ENCODE results near the gene VAMP5.
A peak's percentile ranks its signal among the peaks of the same experiment; 100 is the strongest.
"Not testable (repeated sequence)": the region's sequence is repeated elsewhere in the genome, so short reads cannot be mapped to it uniquely, and the experiment has no call there.

The VAMP5 gene

DNA sequence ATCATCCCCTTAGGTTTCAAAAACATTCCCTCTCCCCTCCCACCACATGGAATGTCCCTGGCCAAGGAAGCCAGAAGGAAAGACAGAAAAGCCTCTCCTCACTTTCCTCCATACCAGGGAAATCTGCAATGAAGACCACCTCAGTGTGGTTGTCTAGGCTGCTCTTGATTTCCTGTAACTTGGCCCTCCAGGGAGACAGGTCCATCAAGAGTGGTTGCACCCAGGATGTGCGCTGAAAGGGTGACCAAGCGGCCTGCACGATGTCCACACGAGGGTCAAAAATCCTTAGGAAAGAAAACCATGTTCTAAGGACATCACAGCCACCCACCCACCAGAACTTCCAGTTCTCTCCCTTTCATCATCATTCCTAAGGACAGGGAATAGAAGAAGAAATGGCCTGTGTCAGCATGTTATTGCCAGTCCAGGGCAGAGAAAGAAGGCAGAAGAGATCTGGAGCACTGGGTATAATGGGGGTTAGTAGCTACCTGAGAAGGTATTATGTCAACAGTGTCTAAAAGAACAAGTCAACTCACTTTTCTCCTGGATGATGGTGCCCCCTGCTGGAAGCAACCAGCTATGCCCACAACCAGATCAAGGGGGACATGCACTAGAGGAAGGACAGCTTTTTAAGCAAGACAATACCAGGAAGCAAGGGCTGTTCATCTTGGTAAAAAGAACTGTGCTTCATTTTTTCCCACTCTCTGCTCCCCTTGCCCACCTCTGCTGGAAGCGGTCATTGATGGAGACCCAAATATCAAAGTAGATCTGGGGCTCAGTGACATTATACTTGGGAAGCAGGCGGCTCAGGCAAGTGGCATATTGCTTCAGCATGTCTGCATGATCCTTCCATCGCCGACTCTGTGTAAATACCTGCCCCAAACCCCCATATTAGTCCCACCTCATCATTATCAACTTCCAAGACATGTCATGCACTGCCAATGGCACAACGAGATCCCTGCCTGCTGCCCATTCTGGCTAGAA is 32.2 kb upstream of the VAMP5 start:
- peak; percentile 81 for DNase-seq

DNA sequence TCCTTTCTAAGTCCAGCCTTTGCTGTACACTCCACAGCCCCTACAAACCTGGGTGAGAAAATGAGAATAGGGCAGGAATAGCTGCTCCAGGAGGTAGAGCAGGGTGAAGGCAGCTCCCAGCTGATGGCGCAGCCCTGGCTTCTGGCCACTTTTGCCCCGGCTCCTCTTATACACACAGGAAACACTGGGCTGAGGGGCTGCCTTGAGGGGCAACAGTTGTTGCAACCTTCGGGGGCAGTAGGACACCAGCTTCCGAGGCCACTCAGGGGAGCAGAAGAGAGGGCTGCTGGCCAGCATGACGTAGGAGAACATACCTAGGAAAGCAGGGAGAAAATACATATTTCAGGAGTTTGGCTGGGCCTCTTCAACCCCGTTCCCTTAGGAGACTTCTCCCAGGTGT is 31.0 kb upstream of the VAMP5 start:
- DNase-seq: no peak

DNA sequence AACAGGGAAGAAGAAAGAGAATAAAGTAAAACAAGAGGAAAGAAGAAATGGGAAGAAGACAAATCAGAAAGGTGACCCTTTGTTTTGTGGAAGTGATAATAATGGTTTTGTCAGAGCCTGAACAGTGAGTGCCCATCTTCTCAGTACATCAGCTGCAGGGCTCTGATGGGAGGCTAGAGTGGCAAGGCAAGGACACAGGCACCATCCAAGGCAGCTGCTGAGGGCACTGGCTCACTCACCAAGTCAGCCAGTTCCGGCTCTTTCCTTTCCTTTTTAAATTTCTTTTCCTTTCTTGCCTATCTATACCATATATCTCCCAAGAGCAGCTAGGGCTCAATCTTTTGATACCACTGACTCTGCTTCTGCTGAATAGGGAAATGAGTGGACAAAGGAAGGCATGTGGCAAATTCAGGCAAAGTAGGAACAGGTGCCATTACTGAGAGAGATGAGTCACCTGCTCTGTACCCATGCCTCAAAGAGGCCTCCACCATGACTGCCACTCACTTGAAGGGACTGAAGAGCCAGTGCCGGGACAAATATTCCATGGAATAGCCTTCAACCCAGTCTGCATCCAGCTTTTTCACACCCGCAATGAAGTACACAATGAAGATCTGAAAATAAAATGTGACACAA is 29.1 kb upstream of the VAMP5 start:
- DNase-seq: no peak

DNA sequence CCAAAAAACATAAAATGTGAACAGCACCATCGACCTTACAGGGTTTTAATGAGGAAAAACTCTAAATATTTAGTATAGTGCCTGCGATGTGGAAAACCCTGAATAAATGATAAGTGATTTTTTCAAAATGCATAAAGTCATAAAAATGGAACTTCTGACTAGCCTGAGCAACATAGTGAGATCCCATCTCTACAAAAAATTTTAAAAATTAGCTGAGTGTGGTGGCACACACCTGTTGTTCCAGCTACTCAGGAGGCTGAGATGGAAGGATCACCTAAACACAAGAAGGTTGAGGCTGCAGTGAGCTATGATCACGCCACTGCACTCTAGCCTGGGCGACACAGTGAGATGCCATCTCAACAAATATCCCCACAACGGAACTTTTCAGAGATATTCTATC is 27.1 kb upstream of the VAMP5 start:
- DNase-seq: no peak

DNA sequence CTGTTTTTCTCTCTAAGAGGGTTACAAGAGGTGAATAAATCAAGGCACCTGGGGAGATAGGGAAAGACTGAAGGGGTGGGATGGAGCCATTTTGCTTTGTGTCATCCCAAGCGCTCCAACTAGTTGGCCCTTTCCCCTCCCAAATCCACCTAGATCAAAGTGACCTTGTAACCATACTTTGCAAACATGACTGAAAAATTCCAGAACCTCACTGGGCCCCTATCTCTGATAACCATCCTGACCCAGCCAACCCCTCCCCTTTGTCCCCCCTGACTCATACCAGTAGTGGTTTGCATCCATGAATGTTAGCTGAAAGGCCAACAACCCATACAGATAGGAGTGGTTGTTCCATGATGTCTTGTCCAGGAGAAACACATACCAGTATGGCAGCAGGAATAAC is 26.1 kb upstream of the VAMP5 start:
- DNase-seq: no peak

DNA sequence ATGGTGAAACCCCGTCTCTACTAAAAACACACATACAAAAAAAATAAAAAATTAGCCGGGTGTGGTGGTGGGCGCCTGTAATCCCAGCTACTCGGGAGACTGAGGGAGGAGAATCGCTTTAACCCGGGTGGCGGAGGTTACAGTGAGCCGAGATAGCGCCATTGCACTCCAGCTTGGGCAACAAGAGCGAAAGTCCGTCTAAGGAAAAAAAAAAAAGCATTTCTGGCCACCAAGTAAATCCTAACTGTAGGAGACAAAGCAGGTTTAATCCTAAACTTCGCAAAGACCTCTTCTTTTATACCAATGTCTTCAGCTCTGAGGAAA is 23.9 kb upstream of the VAMP5 start:
- not testable (repeated sequence) for DNase-seq

DNA sequence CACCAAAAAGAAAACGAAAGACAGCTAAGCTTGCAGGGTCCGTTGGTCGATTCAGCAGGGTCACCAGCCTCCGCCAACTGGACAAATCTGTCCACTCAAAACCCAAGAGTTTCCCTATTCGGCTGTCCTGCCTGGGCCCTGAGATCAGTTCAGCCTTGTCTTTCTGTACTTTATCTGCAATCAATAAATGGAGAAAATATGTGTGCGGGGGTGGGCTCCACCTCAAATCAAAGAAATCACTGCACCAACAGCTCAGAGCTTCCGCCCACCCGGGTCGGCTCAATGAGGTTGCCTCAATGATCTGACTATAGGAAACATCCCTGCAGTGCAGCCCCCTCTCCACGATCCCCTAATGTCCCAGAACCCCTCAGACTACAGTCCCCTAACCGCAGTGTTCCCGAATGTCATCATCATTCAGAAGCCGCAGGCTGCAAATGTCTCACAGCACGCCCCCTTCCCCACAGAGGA is 23.4 kb upstream of the VAMP5 start:
- DNase-seq: no peak

DNA sequence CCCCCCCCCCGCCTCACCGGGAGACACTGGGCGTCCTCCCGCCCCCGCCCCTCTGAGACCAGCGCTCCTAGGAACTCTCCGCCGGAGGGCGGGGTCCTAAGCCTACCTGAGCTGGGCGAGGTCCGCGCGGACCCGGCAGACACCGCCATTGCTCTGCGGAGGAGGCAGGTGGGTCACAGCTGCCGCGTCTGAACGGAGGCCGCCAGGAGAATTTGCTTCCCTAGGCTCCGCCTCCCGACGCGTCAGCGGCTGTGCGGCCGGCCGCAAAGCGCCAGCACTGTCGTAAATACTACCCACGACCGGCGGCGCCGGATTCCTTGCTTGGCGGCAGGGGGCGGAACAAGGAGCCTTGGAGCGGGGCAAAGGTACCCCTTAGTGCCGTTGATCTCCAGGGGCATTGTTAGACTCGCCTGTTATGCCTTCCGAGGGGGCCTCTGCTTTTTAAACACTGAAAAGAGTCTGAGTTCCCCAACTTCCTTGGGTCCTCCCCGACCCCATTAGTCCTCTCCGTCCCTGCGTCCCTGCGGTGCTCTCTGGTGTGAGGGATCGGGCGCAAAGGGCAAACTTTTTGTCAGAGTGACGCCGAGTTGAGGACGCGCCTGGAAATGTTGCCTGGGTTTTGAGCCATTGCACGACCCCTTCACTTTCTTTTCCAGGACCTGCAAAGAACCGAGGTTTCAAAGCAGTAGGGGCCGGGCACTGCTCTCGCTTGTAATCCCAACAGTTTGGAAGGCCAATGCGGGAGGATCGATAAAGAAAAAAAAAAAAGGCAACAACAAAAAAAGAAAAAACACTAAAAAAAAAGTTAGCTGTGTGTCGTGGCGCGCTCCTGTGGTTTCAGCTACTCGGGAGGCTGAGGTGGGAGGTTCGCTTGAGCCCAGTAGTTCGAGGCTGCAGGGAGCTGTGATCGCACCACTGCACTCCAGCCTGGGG is 22.7 kb upstream of the VAMP5 start, which contains the start of gene GGCX:
GGCX (minus strand) TSS at position 214 of the 933 bp plus-strand sequence; CDS start at position 149, 65 bp downstream.
- DNase-seq: peak; percentile 94

DNA sequence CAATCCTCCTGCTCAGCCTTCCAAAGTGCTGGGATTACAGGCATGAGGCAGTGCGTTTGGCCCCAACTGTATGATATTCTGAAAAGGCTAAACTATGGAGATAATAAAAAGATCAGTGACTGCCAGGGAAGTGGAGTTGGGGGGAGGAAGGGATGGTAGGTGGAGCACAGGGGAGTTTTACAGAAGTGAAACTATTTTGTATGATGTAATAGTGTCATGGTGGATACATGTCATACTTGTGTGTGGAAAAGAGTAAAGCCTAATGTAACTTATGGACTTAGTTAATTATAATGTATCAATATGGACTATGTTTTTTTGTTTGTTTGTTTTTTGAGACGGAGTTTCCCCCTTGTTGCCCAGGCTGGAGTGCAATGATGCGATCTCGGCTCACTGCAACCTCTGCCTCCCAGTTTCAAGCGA is 20.1 kb upstream of the VAMP5 start:
- no peak for DNase-seq

DNA sequence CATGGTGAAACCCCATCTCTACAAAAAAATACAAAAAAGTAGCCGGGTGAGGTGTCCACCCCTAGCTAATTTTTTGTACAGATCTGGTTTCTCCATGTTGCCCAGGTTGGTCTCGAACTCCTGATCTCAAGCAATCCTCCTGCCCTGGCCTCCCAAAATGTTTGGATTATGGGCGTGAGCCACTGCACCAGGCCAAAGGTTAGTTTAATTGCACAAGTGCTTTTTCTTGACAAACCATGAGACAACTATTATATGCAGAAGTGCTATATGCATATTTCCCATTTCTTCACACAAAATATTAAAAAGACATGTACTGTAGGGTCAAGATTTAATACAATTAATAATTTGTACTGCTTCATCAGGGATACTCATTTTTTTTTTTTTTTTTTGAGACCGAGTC is 18.0 kb upstream of the VAMP5 start:
- DNase-seq: no peak

DNA sequence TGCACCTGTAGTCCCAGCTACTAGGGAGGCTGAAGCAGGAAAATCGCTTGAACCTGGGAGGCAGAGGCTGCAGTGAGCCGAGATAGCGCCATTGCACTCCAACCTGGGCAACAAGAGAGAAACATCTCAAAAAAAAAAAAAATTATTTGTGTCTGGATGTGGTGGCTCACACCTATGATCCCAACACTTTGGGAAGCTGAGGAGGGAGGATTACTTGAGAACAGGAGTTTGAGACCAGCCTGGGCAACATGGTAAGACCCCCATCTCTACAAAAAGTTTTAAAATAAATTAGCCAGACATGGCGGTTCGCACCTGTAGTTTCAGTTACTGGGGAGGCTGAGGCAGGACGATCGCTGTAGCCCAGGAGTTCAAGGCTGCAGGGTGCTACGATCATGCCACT is 8.5 kb upstream of the VAMP5 start:
- no peak for DNase-seq

DNA sequence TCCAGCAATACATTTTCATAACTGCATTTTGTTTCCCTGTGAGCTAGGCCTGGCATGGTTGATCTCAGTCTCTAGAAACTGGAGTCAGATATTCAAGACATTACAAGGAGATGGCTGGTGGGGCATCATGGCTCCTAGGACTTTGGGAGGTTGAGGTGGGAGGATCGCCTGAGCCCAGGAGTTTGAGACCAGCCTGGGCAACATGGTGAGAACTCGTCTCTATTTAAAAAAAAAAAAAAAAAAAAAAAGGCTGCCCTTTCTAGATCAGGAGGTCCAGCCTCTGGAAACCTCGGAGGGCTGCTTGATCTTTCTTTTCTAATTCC is 7.2 kb upstream of the VAMP5 start:
- no peak for DNase-seq

DNA sequence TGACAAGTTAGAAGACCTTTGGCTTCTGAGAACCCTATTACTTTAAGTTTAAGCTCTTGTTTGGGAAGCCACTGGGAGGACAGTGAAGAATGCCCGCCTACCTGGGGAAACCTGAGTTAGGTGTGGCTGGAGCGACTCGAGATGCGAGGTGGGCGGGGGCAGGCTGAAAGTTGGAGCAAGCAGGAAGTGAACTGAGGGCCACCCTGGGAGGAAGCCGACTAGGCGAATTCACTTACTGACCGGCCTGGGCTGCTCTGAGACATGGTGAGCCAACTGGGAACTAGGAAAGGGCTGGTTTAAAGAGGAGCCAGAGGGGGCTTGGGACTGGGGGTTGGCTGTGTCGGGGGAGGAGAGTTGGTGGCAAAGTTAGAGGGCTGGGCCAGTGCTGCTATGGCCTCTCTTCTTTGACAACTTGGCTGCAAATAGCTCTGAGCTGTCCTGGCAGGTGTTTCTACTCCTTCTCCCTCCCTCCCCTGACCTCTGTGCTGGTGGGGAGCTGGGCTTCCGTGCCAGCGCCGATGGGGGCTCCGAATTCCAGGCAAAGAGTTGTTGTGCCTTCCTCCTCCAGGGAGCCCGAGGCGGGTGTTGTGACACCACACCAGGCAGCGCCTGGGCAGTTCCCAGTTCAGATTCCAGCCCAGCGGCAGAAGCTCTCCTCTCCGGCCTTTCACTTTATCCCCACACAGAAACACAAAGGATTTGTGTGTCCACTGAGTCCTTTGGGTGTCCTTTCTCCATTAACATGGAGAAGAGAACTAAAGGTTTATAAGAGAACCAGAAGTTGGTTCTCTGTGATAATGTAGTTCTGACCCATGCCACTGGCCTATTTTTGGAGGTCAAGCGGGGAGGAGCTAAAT is 6.6 kb upstream of the VAMP5 start, which contains the start of gene VAMP8:
VAMP8 (plus strand) TSS at position 201 of the 857 bp plus-strand sequence; CDS start at position 262, 61 bp downstream.
- peak; percentile 63 for DNase-seq

DNA sequence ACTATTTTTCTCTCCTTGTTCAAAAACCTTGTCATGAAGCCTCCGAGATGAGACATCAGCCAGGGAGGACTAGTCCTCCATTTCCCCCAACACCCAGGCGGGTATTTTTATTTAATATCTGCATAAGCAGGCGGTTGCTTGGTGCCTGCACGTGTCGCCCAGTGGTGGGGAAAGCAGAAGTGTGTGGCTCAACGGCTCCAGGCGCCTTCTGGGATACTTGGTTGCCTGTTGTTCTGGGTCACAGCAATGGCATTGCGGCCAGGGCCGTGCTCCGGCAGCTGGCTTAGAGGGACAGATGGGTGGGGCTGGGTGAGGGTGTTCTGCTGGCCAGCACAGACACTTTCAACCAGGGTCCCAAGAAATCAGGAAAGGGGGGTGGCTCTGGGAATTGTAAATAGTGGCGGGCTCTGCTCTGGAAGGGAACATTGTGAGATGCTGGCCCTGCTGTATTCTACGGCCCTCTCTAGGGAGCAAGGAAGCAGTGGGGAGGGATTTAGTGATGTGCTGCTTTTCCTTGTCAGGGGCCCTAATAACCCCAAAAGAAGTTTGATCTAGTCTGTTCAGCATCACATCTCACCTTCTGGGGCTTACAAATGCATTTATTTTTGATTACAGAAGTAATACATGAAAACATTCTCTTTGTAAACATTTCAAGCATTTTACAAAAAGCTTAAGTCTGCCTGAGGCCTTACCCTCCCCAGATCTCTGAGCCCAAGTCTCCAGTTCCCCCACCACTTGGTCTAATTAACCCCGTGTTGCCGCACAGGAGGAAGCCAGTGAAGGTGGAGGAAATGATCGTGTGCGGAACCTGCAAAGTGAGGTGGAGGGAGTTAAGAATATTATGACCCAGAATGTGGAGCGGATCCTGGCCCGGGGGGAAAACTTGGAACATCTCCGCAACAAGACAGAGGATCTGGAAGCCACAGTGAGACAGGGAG is 5.7 kb upstream of the VAMP5 start:
- no peak for DNase-seq

DNA sequence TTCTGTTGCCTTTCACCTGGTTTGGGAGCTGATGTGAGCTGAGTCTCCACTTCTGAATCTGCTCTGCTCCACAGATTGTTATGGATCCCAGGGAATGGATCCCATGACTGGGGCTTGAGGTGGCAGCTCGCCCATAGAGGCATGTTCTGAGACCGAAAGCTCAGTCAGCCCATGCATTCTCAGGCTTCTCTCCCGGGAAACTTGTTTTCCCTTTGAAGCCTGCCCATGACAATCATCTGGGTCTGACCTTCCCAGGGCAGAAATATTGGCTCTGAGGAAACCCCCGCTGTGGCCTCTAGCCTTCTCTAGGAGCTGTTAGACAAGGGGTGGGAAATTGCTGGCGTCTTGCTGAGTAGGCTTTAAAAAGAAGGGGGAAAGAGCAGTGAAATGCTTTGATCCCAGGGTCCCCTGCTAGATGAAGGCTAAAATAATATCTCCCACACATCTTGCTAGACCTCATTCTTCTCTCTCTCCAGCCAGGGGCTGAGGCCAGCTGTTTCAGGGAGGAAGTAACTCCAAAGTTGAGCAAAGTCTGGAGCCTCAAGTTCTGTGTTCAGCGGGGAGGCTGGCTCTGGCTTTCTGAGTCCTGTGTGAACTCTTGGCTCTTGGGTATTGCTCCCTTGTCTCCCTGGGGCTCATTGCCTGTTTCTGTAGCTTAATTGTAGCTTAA is 4.8 kb upstream of the VAMP5 start:
- no peak for DNase-seq

DNA sequence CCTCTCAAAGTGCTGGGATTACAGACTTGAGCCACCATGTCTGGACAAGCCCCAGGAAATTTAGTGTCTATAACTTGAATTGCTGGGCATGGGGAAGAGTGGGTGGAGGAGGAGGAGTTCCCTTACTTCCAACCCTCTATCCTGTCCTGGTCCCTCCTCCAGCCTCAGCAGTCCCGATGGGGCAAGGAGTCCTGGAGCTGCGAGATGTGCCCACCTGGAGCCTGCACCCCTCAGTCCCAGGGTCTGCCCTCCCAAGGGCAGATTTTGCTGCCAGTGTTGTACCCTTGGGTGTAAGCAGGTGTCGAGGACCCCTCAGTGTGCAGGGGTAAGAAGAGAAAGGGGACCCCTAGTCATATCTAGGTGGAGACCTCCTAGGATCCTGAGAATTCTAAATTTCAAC is 4.0 kb upstream of the VAMP5 start:
- DNase-seq: no peak

DNA sequence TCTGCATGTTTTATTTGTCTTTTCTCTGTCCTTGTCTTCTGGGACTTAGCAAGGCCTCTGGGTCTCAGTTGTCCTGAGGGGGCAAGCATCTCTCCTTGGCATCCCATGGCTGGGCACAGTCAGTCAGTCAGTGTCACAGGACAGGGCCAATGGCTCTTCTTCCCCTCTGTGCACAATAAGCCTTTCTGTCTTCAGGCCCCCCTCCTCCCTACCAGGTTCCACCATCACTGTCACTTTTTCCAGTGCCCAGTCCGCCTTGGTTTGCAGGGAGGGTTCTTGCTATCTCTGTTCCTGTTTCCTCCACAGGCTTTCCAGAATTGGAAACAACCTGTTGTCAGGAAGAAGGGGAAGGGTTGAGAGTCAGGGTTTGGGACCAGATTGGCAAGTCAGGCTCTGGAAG is 1.7 kb upstream of the VAMP5 start:
- no peak for DNase-seq

DNA sequence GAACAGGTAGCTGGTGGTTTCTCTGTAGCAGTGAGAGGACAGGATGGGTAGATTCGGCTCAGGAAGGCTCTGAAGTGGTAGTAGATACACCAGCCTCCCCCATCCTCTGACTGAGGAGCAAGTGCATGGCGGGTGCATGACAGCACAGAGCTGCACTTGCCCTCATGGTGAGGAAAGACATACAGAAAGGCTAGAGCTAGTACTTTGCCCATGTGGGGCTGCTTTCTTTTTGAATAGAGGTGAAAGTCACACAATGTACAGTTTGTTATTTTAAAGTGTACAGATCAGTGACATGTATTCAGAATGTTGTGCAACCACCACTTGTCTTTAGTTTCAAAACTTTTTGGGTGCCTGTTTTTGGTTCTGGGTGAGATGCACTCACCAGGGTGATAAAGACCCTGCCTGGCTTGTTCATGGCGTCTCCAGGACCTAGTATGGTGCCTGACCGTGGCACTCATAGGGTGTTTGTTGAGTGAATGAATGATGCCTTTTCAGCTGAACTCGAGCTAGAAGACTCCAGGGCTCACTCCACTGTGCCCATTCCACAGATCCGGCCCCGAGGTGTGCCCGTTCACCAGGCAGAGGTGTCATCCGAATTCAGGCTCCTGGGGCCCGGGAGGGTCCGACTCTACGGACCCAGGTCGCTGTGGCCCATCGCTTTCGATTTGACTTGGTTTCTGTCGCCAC is 421 bp upstream of the VAMP5 start:
- DNase-seq: peak; percentile 33
